Measurements from ENCODE around the gene ITGB4.
A peak's percentile ranks its signal among the peaks of the same experiment; 100 is the strongest.

The ITGB4 gene

GRCh38 chr17:75736173-75736835 is 15.0 kb downstream of the ITGB4 start:
- no peaks in the 10 kb centered on the region for H3K27me3 Mint-ChIP-seq
- H3K4me3 Mint-ChIP-seq: no peak overlapping the region
- H3K9me3 Mint-ChIP-seq: no peaks in the 10 kb centered on the region
- DNase-seq (no peak), ATAC-seq (no peak)
- H3K4me1 Mint-ChIP-seq: peaks cover 10% of the 10 kb centered on the region
- H3K27ac Mint-ChIP-seq: peak overlapping the region in 1 of 2 donors; percentile 2

- Mint-ChIP-seq H3K4me1 (peaks cover 10% of the 10 kb centered on the region), H3K4me3 (no peak overlapping the region), H3K9me3 (no peaks in the 10 kb centered on the region), H3K27ac (no peak overlapping the region), H3K27me3 (no peaks in the 10 kb centered on the region)
- ATAC-seq (peak; percentile 67), DNase-seq (no peak)
Measured at GRCh38 chr17:75737133-75737962, 16.1 kb downstream of the ITGB4 start.

GRCh38 chr17:75738218-75738802 is 17.1 kb downstream of the ITGB4 start:
- DNase-seq: peak in 1 of 2 donors; percentile 55
- Mint-ChIP-seq H3K4me3 (peak overlapping the region in 1 of 2 donors; percentile 33), H3K4me1 (peaks cover 10% of the 10 kb centered on the region), H3K27me3 (no peaks in the 10 kb centered on the region), H3K27ac (peak overlapping the region; percentile 69 to 89), H3K9me3 (no peaks in the 10 kb centered on the region)
- ATAC-seq: peak; percentile 80

DNA sequence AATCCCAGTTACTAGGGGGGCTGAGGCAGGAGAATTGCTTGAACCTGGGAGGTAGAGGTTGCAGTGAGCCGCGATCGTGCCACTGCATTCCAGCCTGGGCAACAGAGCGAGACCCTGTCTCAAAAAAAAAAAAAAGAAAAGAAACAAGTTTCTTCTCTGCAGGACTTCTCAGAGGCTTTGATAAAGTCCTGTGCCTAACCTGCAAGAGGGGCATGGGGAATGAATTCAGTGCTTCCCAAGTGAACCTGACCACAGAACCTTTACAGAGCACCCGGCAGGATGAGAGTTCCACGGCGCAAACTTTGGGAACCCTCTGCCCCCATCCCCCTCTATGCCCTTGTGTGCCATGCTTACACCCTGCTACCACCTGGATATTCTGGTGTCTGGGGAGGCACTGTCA is 17.9 kb downstream of the ITGB4 start:
- H3K4me3 Mint-ChIP-seq: no peak overlapping the region
- no peak overlapping the region for H3K27ac Mint-ChIP-seq
- DNase-seq (no peak), ATAC-seq (no peak)
- peaks cover 10% of the 10 kb centered on the region for H3K4me1 Mint-ChIP-seq
- H3K27me3 Mint-ChIP-seq: no peaks in the 10 kb centered on the region
- H3K9me3 Mint-ChIP-seq: no peaks in the 10 kb centered on the region

DNA sequence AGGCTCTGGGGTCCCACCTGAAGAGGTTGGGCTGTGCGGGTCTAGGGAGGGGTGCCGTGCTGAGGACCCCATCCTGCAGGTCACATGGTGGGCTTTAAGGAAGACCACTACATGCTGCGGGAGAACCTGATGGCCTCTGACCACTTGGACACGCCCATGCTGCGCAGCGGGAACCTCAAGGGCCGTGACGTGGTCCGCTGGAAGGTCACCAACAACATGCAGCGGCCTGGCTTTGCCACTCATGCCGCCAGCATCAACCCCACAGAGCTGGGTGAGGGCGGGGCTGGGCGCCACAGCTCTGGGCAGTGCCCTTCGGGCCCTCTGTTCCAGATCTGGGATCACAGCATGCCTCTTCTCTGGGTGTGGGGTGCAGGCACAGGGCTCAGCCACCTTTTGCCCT is 18.5 kb downstream of the ITGB4 start:
- DNase-seq: no peak
- peaks cover 10% of the 10 kb centered on the region for H3K4me1 Mint-ChIP-seq
- no peaks in the 10 kb centered on the region for H3K27me3 Mint-ChIP-seq
- H3K9me3 Mint-ChIP-seq: no peaks in the 10 kb centered on the region
- no peak for ATAC-seq
- H3K4me3 Mint-ChIP-seq: no peak overlapping the region
- no peak overlapping the region for H3K27ac Mint-ChIP-seq

DNA sequence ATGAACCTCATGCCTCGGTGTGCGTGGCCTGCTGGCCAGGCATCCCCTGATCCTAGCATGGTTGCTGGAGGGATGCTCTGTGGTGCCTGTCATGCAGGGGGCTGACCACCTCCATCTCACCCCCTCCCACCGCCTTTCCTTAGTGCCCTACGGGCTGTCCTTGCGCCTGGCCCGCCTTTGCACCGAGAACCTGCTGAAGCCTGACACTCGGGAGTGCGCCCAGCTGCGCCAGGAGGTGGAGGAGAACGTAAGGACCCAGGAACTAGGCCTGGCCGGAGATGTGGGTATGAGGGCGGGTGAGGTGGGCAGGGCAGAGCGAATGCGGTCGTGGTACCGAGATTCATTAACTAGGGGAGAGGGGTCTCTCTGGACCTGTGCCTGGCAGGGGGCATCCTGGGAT is 19.0 kb downstream of the ITGB4 start:
- Mint-ChIP-seq H3K27me3 (no peaks in the 10 kb centered on the region), H3K4me3 (no peak overlapping the region), H3K27ac (no peak overlapping the region), H3K9me3 (no peaks in the 10 kb centered on the region), H3K4me1 (peaks cover 10% of the 10 kb centered on the region)
- no peak for DNase-seq
- ATAC-seq: no peak

DNA sequence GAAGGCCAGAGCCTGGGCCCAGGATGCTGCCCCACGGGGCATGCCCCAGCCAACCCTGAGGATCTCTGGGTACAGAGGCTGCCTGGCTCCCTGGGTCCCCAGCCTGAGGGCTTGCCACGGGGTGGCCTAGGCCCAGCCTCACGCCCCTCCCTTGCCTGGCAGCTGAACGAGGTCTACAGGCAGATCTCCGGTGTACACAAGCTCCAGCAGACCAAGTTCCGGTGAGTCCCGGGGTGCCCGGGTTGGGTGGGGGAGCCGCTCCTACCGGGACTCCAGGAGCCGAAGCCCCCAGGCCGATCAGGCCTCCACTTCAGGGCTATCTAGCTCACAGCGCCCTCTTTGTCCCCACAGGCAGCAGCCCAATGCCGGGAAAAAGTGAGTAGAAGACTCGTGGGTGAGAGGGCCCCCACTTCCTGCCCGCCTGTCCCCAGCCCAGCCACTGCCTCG is 19.4 kb downstream of the ITGB4 start:
- DNase-seq (no peak), ATAC-seq (no peak)

GRCh38 chr17:75742337-75742736 is 21.1 kb downstream of the ITGB4 start:
- Mint-ChIP-seq H3K27ac (peak overlapping the region in 1 of 2 donors; percentile 48), H3K27me3 (no peaks in the 10 kb centered on the region), H3K4me1 (peaks cover 10% of the 10 kb centered on the region), H3K9me3 (no peaks in the 10 kb centered on the region), H3K4me3 (no peak overlapping the region)
- DNase-seq: no peak
- ATAC-seq: no peak

More for the DNA sequence above, 19.4 kb downstream of the ITGB4 start:
- no peaks in the 10 kb centered on the region for H3K27me3 Mint-ChIP-seq
- peaks cover 10% of the 10 kb centered on the region for H3K4me1 Mint-ChIP-seq
- no peak overlapping the region for H3K27ac Mint-ChIP-seq
- no peak overlapping the region for H3K4me3 Mint-ChIP-seq
- H3K9me3 Mint-ChIP-seq: no peaks in the 10 kb centered on the region

DNA sequence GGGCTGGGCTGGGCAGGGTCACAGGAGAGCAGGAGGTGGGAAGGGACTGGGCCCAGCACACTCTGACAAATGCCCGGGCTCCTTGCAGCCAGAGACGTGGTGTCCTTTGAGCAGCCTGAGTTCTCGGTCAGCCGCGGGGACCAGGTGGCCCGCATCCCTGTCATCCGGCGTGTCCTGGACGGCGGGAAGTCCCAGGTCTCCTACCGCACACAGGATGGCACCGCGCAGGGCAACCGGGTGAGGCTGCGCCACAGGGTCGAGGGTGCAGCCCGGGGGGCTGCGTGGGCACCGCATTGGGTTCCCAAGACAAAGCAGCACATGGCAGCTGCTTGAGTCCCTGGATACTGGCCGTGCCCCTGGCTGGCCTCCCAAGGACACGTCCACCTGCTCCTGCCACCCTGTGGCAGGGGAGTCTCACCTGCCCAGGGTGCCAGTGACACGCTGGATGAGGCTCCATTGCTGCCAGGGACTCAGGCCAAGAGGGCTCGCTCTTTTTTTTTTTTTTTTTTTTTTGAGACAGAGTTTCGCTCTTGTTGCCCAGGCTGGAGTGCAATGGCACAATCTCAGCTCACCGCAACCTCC is 22.5 kb downstream of the ITGB4 start:
- Mint-ChIP-seq H3K4me3 (no peak overlapping the region), H3K4me1 (peaks cover 8% of the 10 kb centered on the region), H3K27ac (no peak overlapping the region), H3K9me3 (no peaks in the 10 kb centered on the region), H3K27me3 (peaks cover 8% of the 10 kb centered on the region)
- ATAC-seq: no peak
- DNase-seq: no peak

DNA sequence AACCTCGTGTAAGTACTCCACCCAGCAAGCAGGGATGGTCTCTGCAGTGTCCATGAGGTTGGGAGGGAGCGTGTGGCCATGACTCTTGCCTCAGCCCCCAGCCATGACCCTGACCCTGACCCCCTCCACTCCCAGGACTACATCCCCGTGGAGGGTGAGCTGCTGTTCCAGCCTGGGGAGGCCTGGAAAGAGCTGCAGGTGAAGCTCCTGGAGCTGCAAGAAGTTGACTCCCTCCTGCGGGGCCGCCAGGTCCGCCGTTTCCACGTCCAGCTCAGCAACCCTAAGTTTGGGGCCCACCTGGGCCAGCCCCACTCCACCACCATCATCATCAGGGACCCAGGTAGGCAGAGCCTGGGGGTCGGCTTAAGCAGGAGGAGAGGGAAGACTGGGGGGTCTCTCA is 27.4 kb downstream of the ITGB4 start:
- H3K9me3 Mint-ChIP-seq: no peaks in the 10 kb centered on the region
- peaks cover 26% of the 10 kb centered on the region for H3K4me1 Mint-ChIP-seq
- no peak for ATAC-seq
- no peak for DNase-seq
- no peak overlapping the region for H3K27ac Mint-ChIP-seq
- peaks cover 8% of the 10 kb centered on the region for H3K27me3 Mint-ChIP-seq
- no peak overlapping the region for H3K4me3 Mint-ChIP-seq

- peaks cover 8% of the 10 kb centered on the region for H3K27me3 Mint-ChIP-seq
- DNase-seq (peak; percentile 87), ATAC-seq (peak; percentile 82)
- H3K4me3 Mint-ChIP-seq: peak overlapping the region in 1 of 2 donors; percentile 50
- peaks cover 35% of the 10 kb centered on the region for H3K4me1 Mint-ChIP-seq
- no peaks in the 10 kb centered on the region for H3K9me3 Mint-ChIP-seq
- H3K27ac Mint-ChIP-seq: no peak overlapping the region
Measured at GRCh38 chr17:75749545-75750389, 28.5 kb downstream of the ITGB4 start.

DNA sequence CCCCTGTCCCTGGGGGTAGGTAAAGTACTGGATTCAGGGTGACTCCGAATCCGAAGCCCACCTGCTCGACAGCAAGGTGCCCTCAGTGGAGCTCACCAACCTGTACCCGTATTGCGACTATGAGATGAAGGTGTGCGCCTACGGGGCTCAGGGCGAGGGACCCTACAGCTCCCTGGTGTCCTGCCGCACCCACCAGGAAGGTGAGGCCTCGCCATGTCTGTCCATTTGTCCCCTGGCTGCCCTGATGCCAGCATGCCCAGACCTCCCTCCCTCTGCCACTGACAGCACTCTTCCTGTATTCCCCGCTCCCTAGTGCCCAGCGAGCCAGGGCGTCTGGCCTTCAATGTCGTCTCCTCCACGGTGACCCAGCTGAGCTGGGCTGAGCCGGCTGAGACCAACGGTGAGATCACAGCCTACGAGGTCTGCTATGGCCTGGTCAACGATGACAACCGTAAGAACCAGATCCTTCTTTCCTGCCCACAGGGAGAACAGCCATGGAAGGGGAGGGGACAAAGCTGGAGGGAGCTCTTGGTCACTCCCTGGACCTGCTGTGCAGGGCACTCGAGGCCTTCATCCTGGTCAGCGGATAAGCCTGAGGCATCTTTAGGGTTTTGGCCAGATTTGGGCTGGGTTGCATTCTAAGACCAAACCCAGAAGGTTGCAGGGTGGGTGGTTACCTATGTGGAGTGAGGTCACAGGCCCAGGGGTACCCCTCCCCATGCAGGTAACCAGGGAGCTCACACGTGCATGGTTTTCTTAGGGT is 29.6 kb downstream of the ITGB4 start:
- DNase-seq: no peak
- Mint-ChIP-seq H3K4me3 (no peak overlapping the region), H3K9me3 (no peaks in the 10 kb centered on the region), H3K27ac (no peak overlapping the region), H3K27me3 (peaks cover 8% of the 10 kb centered on the region), H3K4me1 (peaks cover 39% of the 10 kb centered on the region)
- no peak for ATAC-seq

GRCh38 chr17:75751676-75752404 is 30.6 kb downstream of the ITGB4 start:
- DNase-seq: no peak
- Mint-ChIP-seq H3K4me1 (peaks cover 39% of the 10 kb centered on the region), H3K27ac (no peak overlapping the region), H3K27me3 (peaks cover 8% of the 10 kb centered on the region), H3K4me3 (no peak overlapping the region), H3K9me3 (no peaks in the 10 kb centered on the region)
- ATAC-seq: no peak

DNA sequence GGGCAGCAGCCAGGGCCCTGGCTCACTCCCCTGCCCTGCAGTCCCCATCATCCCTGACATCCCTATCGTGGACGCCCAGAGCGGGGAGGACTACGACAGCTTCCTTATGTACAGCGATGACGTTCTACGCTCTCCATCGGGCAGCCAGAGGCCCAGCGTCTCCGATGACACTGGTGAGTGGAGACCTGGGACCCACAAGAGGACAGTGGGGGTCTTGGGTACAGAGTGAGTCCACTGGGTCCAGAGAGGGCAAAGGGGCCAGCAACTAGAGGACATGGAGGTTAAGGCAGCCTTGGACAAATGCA is 31.1 kb downstream of the ITGB4 start:
- Mint-ChIP-seq H3K9me3 (no peaks in the 10 kb centered on the region), H3K27ac (no peak overlapping the region), H3K4me3 (no peak overlapping the region), H3K4me1 (peaks cover 39% of the 10 kb centered on the region), H3K27me3 (peaks cover 8% of the 10 kb centered on the region)
- ATAC-seq (no peak), DNase-seq (no peak)
